ENCODE results near the gene AFAP1.

Gene AFAP1

GRCh38 chr4:7904952-7905915 lies 34.4 kb downstream of the AFAP1 start:
- POLR2A ChIA-PET: no interaction called here
- no peak for DNase-seq (ENCODE audit: extremely low spot score)
- TF ChIP-seq LEF1 (IDR thresholded peaks at IDR 0.05; ENCODE audit: borderline replicate concordance): no peak
- no peak for TF ChIP-seq SUZ12 (IDR thresholded peaks at IDR 0.05)
- TF ChIP-seq ELF4 (IDR thresholded peaks at IDR 0.05): no peak
- no peak for TF ChIP-seq BHLHE40 (IDR thresholded peaks at IDR 0.05; ENCODE audit: borderline replicate concordance)
- TF ChIP-seq FOXA1 (IDR thresholded peaks at IDR 0.05): no peak
- no peak for TF ChIP-seq TARDBP (IDR thresholded peaks at IDR 0.05)
- no peak for TF ChIP-seq PKNOX1 (IDR thresholded peaks at IDR 0.05)
- no peak for TF ChIP-seq ZNF384 (IDR thresholded peaks at IDR 0.05)
- no peak for TF ChIP-seq CTBP1 (IDR thresholded peaks at IDR 0.05; ENCODE audit: borderline replicate concordance)
- CTCF ChIA-PET: no interaction called here

- TF ChIP-seq L3MBTL2 (conservative IDR thresholded peaks at IDR 0.05) (no peak), NFRKB (IDR thresholded peaks at IDR 0.05) (no peak)
- POLR2A ChIA-PET: no interaction called here
- DNase-seq (ENCODE audit: extremely low spot score): no peak
- CTCF ChIA-PET: no interaction called here
Observed at GRCh38 chr4:7903791-7904516, 35.7 kb downstream of the AFAP1 start.

- TF ChIP-seq FOXA1 (IDR thresholded peaks at IDR 0.05) (no peak), SUZ12 (IDR thresholded peaks at IDR 0.05) (no peak), FOXK2 (IDR thresholded peaks at IDR 0.05) (no peak), BHLHE40 (IDR thresholded peaks at IDR 0.05; ENCODE audit: borderline replicate concordance) (no peak), ARNT (IDR thresholded peaks at IDR 0.05) (no peak), SP1 (IDR thresholded peaks at IDR 0.05) (no peak), FOXM1 (IDR thresholded peaks at IDR 0.05; ENCODE audit: borderline replicate concordance) (no peak), PKNOX1 (IDR thresholded peaks at IDR 0.05) (no peak), CTBP1 (IDR thresholded peaks at IDR 0.05; ENCODE audit: borderline replicate concordance) (no peak), LEF1 (IDR thresholded peaks at IDR 0.05; ENCODE audit: borderline replicate concordance) (no peak), ELF4 (IDR thresholded peaks at IDR 0.05) (no peak), ZNF384 (IDR thresholded peaks at IDR 0.05) (no peak), TARDBP (IDR thresholded peaks at IDR 0.05) (no peak)
- no peak for DNase-seq (ENCODE audit: extremely low spot score)
- ChIA-PET CTCF (no interaction called here), POLR2A (interaction anchor here (1.4 kb wide), 1 partner anchor 37 kb away, joined by 6 read pairs; the partner anchor contains the start of gene AFAP1)
Observed at GRCh38 chr4:7902826-7903225, 36.8 kb downstream of the AFAP1 start.

GRCh38 chr4:7902101-7902553 lies 37.5 kb downstream of the AFAP1 start:
- POLR2A ChIA-PET: interaction anchor here (0.8 to 1.4 kb wide), 2 partner anchors 36 to 38 kb away, joined by 3 to 6 read pairs; partner anchors contain the start of gene AFAP1
- TF ChIP-seq NFRKB (IDR thresholded peaks at IDR 0.05) (no peak), SUZ12 (IDR thresholded peaks at IDR 0.05) (no peak), SP1 (IDR thresholded peaks at IDR 0.05) (no peak), FOXK2 (IDR thresholded peaks at IDR 0.05) (no peak), ZNF384 (IDR thresholded peaks at IDR 0.05) (no peak), ELF4 (IDR thresholded peaks at IDR 0.05) (no peak), FOXM1 (IDR thresholded peaks at IDR 0.05; ENCODE audit: borderline replicate concordance) (no peak), BHLHE40 (IDR thresholded peaks at IDR 0.05; ENCODE audit: borderline replicate concordance) (no peak), FOXA1 (IDR thresholded peaks at IDR 0.05) (no peak), CTBP1 (IDR thresholded peaks at IDR 0.05; ENCODE audit: borderline replicate concordance) (no peak)
- no peak for DNase-seq (ENCODE audit: extremely low spot score)
- CTCF ChIA-PET: no interaction called here

GRCh38 chr4:7901311-7901885 lies 38.3 kb downstream of the AFAP1 start:
- CTCF ChIA-PET: no interaction called here
- DNase-seq (ENCODE audit: extremely low spot score): no peak
- POLR2A ChIA-PET: interaction anchor here (0.8 to 1.4 kb wide), 2 partner anchors 36 to 38 kb away, joined by 3 to 6 read pairs; partner anchors contain the start of gene AFAP1
- TF ChIP-seq L3MBTL2 (conservative IDR thresholded peaks at IDR 0.05) (no peak), ZNF384 (IDR thresholded peaks at IDR 0.05) (no peak), BHLHE40 (IDR thresholded peaks at IDR 0.05; ENCODE audit: borderline replicate concordance) (no peak), SUZ12 (IDR thresholded peaks at IDR 0.05) (no peak), TARDBP (IDR thresholded peaks at IDR 0.05) (no peak), ELF4 (IDR thresholded peaks at IDR 0.05) (no peak), HDGF (IDR thresholded peaks at IDR 0.05; ENCODE audit: borderline replicate concordance) (no peak), FOXA1 (IDR thresholded peaks at IDR 0.05) (no peak), LEF1 (IDR thresholded peaks at IDR 0.05; ENCODE audit: borderline replicate concordance) (no peak), CTBP1 (IDR thresholded peaks at IDR 0.05; ENCODE audit: borderline replicate concordance) (no peak), SP1 (IDR thresholded peaks at IDR 0.05) (no peak)

- no peak for TF ChIP-seq TARDBP (IDR thresholded peaks at IDR 0.05)
- no peak for TF ChIP-seq ARNT (IDR thresholded peaks at IDR 0.05)
- no peak for TF ChIP-seq HDGF (IDR thresholded peaks at IDR 0.05; ENCODE audit: borderline replicate concordance)
- no peak for TF ChIP-seq ZNF384 (IDR thresholded peaks at IDR 0.05)
- no peak for TF ChIP-seq L3MBTL2 (conservative IDR thresholded peaks at IDR 0.05)
- no peak for TF ChIP-seq ELF4 (IDR thresholded peaks at IDR 0.05)
- no peak for TF ChIP-seq CTBP1 (IDR thresholded peaks at IDR 0.05; ENCODE audit: borderline replicate concordance)
- no peak for TF ChIP-seq FOXM1 (IDR thresholded peaks at IDR 0.05; ENCODE audit: borderline replicate concordance)
- no peak for TF ChIP-seq PKNOX1 (IDR thresholded peaks at IDR 0.05)
- TF ChIP-seq FOXA1 (IDR thresholded peaks at IDR 0.05): no peak
- no peak for TF ChIP-seq FOXK2 (IDR thresholded peaks at IDR 0.05)
- TF ChIP-seq BHLHE40 (IDR thresholded peaks at IDR 0.05; ENCODE audit: borderline replicate concordance): no peak
- TF ChIP-seq SUZ12 (IDR thresholded peaks at IDR 0.05): no peak
- TF ChIP-seq LEF1 (IDR thresholded peaks at IDR 0.05; ENCODE audit: borderline replicate concordance): no peak
- TF ChIP-seq SP1 (IDR thresholded peaks at IDR 0.05): no peak
- TF ChIP-seq NFRKB (IDR thresholded peaks at IDR 0.05): no peak
- DNase-seq (ENCODE audit: extremely low spot score): no peak
- POLR2A ChIA-PET: no interaction called here
- CTCF ChIA-PET: no interaction called here
Observed at GRCh38 chr4:7900334-7900909, 39.2 kb downstream of the AFAP1 start.
